ENCODE measurements around the gene HMGCLL1.

The HMGCLL1 gene

DNA sequence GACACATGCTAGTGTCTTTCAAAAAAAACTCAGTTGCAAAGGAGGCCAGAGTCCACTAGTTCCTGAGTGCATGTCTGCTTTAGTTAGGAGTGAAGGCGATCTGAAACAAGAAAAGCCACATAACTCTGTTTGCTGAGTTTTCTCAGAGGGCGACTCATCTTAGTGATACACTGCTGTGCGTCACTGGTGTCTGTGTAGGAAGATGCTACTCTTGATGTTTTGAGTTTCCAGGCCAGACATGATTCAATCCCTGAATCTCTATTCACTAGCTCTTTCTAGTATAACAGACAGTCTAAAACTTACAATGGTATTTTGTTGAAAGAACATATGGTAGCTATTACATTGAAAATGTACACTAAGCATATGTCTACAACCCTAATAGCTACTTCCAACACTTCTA lies 190.8 kb downstream of the HMGCLL1 start:
- TF ChIP-seq, protein P1, sequence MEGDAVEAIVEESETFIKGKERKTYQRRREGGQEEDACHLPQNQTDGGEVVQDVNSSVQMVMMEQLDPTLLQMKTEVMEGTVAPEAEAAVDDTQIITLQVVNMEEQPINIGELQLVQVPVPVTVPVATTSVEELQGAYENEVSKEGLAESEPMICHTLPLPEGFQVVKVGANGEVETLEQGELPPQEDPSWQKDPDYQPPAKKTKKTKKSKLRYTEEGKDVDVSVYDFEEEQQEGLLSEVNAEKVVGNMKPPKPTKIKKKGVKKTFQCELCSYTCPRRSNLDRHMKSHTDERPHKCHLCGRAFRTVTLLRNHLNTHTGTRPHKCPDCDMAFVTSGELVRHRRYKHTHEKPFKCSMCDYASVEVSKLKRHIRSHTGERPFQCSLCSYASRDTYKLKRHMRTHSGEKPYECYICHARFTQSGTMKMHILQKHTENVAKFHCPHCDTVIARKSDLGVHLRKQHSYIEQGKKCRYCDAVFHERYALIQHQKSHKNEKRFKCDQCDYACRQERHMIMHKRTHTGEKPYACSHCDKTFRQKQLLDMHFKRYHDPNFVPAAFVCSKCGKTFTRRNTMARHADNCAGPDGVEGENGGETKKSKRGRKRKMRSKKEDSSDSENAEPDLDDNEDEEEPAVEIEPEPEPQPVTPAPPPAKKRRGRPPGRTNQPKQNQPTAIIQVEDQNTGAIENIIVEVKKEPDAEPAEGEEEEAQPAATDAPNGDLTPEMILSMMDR (IDR thresholded peaks at IDR 0.05; ENCODE audit: extremely low read depth, insufficient read depth, missing control alignments): no peak
- DNase-seq (ENCODE audit: low spot score): no peak
- in situ Hi-C loops (cut with MboI; ENCODE audit: low pct_unique_long_range_greater_than_20kb, low sequenced_read_pairs, unreplicated experiment): no loop called here
